Astrocyte of the cerebellum (primary cell): Measurements from ENCODE around the gene ZDHHC19.
"Not testable (repeated sequence)": the region's sequence is repeated elsewhere in the genome, so short reads cannot be mapped to it uniquely, and the experiment has no call there.

Experiments used
- DNase-seq: peaks from one replicate; pipeline ENCODE4 v3.0.0-alpha.2; 2011; ENCODE audit warnings: low read depth
- H3K4me3 ChIP-seq: 2 replicates; pipeline ENCODE4 v1.5.1; 2011; ENCODE audit warnings: mild to moderate bottlenecking, low read depth, low read length, moderate library complexity
- in situ Hi-C: cut with HindIII; loops from 2 replicates; pipeline ENCODE4 v1.10.0; 2017; ENCODE audit warnings: low sequenced_read_pairs
- TF ChIP-seq, protein P1 (sequence below): IDR thresholded peaks from 2 replicates; pipeline ENCODE4 v1.5.1; 2012; ENCODE audit warnings: low read length, low read depth, moderate library complexity, mild to moderate bottlenecking; ENCODE audit errors: missing control alignments

Gene ZDHHC19

DNA sequence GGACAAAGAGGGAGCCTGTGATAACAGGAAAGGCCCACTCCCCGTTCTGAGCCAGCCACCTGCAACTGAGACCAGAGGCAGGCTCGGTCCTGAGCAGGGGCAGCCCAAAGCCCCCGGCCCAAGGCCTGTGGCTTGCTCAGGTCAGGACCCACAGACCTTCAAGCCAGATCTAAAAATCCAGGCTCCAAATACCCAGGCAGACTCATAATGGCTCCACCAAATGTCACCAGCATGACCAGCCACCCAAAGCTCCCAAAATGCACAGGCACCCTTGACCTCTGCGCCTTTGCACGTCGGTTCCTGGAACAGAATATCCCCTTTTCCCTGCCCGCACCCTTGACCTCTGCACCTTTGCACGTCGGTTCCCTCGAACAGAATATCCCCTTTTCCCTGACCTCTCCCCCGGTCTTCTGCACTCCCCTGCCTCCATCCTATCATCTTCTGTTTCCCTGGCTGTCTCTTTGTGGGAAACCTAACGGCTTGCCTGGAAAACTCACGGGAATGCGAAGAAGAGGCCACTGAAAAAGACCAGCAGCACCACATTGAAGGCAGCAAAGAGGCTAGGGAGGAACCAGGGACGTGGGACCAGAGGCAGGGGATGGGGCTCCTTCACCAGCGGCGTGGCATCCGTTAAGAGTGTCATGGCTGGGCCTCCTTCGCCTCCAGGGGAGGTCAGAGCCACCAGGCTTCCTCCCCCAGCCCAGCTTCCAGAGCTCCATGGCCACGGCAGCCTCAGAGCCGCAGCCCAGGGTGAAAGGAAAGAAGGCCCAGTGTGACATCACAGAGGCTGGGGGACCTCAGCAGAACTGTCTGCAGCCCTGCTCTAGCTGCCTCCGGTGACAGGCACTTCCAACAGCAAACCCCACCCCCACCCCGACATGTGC, at the start of gene ZDHHC19:
TSS of gene ZDHHC19 (minus strand) at position 728 of the 884 bp plus-strand sequence. CDS start at position 643, 85 bp downstream.
- TF ChIP-seq, protein P1, sequence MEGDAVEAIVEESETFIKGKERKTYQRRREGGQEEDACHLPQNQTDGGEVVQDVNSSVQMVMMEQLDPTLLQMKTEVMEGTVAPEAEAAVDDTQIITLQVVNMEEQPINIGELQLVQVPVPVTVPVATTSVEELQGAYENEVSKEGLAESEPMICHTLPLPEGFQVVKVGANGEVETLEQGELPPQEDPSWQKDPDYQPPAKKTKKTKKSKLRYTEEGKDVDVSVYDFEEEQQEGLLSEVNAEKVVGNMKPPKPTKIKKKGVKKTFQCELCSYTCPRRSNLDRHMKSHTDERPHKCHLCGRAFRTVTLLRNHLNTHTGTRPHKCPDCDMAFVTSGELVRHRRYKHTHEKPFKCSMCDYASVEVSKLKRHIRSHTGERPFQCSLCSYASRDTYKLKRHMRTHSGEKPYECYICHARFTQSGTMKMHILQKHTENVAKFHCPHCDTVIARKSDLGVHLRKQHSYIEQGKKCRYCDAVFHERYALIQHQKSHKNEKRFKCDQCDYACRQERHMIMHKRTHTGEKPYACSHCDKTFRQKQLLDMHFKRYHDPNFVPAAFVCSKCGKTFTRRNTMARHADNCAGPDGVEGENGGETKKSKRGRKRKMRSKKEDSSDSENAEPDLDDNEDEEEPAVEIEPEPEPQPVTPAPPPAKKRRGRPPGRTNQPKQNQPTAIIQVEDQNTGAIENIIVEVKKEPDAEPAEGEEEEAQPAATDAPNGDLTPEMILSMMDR: no peak
- DNase-seq: no peak
- no peak within 1 kb of the TSS for H3K4me3 ChIP-seq
- in situ Hi-C loops: no loop called here

GRCh38 chr3:196260784-196261183, 49.6 kb upstream of the ZDHHC19 start:
- DNase-seq: no peak
- no peak overlapping the region for H3K4me3 ChIP-seq
- TF ChIP-seq, protein P1: no peak
- in situ Hi-C loops: no loop called here

DNA sequence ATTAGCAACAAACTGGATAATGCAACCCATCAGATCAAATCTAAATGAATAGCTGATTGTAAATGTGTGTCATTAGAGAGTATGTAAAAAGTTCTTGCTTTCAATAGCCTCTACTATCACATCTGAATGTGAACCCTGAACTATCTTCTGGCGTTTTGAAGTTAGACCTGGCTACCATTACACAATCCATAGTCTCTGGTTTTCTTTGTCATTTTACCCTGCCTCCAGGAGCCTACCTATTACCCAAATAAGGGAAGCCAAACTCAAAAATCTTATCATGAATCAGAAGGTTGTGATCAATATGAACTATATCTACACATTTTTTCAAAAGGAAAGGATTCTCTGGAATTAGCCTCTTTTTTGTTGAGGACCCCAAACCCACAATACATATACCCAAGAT, 44.6 kb upstream of the ZDHHC19 start:
- no peak for DNase-seq
- in situ Hi-C loops: no loop called here

GRCh38 chr3:196254376-196255283, 43.4 kb upstream of the ZDHHC19 start:
- no peak for DNase-seq
- TF ChIP-seq, protein P1: no peak
- H3K4me3 ChIP-seq: no peak overlapping the region
- in situ Hi-C loops: no loop called here

More for the DNA sequence above, 44.6 kb upstream of the ZDHHC19 start:
- TF ChIP-seq, protein P1: no peak
- no peak overlapping the region for H3K4me3 ChIP-seq

- DNase-seq: no peak
- H3K4me3 ChIP-seq: no peak overlapping the region
- in situ Hi-C loops: no loop called here
- TF ChIP-seq, protein P1: no peak
Observed at GRCh38 chr3:196251918-196252317, 40.7 kb upstream of the ZDHHC19 start.

DNA sequence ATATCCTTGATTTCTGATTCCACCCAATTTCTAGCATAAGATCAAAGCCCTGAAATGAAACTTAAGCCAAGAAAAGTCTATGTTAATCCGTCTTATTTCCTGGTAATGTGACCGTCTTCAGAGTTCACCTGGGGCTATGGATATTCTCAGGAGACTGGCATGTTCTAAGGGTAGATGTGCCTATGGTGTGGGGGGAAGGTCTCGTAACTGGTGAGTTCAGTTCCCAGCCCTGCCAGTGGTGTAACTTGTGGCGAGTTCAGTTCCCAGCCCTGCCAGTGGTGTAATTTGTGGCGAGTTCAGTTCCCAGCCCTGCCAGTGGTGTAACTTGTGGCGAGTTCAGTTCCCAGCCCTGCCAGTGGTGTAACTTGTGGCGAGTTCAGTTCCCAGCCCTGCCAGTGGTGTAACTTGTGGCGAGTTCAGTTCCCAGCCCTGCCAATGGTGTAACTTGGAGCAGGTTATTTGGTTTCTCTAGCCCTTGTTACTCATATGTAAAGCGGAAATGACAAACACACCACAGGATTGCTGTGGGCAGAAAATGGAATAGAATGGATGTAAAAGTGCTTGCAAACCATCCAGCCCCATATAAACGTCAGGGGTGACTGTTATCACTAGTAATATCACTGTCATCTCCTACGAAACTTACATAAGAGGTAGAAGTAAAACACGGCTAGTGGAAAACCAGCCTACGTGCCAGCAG, 35.6 kb upstream of the ZDHHC19 start:
- TF ChIP-seq, protein P1: no peak
- DNase-seq: peak; percentile 48
- in situ Hi-C loops: no loop called here
- H3K4me3 ChIP-seq: no peak overlapping the region

GRCh38 chr3:196244166-196244565, 33.0 kb upstream of the ZDHHC19 start:
- in situ Hi-C loops, H3K4me3 ChIP-seq, DNase-seq: not testable (repeated sequence)
